ENCODE data around the gene KCNAB1.

Gene KCNAB1

DNA sequence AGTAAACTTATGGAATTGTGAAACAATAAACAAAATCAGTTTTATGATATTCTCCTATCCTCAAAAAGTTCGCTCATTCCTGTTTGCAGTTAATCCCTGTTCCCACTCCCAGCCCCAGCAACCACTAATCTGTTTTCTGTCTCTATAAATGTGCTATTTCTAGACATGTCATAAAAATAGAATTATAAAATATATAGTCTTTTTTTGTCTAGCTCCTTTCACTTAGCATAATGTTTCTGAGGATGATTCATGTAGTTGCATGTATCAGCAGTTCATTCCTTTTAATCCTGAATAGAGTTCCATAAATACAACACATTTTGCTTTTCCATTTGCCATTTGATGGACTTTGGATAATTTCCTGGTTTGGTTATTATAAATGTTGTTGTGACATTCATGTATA is 140.0 kb downstream of the KCNAB1 start:
- H4K20me1 ChIP-seq (ENCODE audit: low read depth, low read length), result no peaks in the 10 kb centered on the region
- no peaks in the 10 kb centered on the region for H3K9me3 ChIP-seq (ENCODE audit: insufficient read depth, low read length)
- no peak overlapping the region for H3K4me3 ChIP-seq (ENCODE audit: insufficient read depth, low read length, poor library complexity, severe bottlenecking)
- H3K79me2 ChIP-seq (ENCODE audit: insufficient read depth, low read length), result no peaks in the 10 kb centered on the region
- no peaks in the 10 kb centered on the region for H3K27me3 ChIP-seq (ENCODE audit: low read length)
- H3F3A ChIP-seq (ENCODE audit: insufficient read depth), result no peaks in the 10 kb centered on the region
- H3K27ac ChIP-seq (ENCODE audit: low read depth, low read length), result no peak overlapping the region
- no peak overlapping the region for H3K4me2 ChIP-seq (ENCODE audit: low read depth, low read length, poor library complexity, severe bottlenecking)
- H3K36me3 ChIP-seq (ENCODE audit: low read length), result no peaks in the 10 kb centered on the region
- no peak overlapping the region for H3K9ac ChIP-seq (ENCODE audit: low read length)
- H3K9me2 ChIP-seq (replicated peaks; ENCODE audit: insufficient read depth, low read length), result no peaks in the 10 kb centered on the region
- no peak for TF ChIP-seq EZH2phosphoT487 (conservative IDR thresholded peaks at IDR 0.05; ENCODE audit: low read length)
- TF ChIP-seq, protein P1, sequence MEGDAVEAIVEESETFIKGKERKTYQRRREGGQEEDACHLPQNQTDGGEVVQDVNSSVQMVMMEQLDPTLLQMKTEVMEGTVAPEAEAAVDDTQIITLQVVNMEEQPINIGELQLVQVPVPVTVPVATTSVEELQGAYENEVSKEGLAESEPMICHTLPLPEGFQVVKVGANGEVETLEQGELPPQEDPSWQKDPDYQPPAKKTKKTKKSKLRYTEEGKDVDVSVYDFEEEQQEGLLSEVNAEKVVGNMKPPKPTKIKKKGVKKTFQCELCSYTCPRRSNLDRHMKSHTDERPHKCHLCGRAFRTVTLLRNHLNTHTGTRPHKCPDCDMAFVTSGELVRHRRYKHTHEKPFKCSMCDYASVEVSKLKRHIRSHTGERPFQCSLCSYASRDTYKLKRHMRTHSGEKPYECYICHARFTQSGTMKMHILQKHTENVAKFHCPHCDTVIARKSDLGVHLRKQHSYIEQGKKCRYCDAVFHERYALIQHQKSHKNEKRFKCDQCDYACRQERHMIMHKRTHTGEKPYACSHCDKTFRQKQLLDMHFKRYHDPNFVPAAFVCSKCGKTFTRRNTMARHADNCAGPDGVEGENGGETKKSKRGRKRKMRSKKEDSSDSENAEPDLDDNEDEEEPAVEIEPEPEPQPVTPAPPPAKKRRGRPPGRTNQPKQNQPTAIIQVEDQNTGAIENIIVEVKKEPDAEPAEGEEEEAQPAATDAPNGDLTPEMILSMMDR (IDR thresholded peaks at IDR 0.05; ENCODE audit: insufficient read depth, low read length, poor library complexity, severe bottlenecking), result no peak
- no peak overlapping the region for H2AFZ ChIP-seq (ENCODE audit: low read depth, low read length, severe bottlenecking)

DNA sequence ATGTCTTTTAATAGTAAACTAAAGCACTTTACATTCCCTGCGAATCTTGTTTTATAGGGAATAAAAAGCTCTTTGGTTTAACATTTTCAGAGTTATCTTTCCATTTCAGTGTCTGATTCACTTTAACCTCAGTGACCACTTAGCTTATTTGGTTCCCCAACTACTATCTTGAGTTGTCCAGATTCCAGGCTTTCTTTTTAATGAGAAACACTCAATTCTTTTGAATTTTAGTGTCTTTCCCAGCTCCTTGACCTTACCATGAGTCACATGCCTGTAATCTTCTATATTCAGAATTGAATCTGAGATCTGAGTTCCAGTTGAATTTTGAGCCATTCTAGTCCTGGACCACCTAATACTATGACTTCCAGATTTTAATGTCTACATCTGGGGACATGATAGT is 144.4 kb downstream of the KCNAB1 start:
- no peaks in the 10 kb centered on the region for H4K20me1 ChIP-seq (ENCODE audit: low read depth, low read length)
- H3K9me2 ChIP-seq (replicated peaks; ENCODE audit: insufficient read depth, low read length), result no peaks in the 10 kb centered on the region
- H3K79me2 ChIP-seq (ENCODE audit: insufficient read depth, low read length), result no peaks in the 10 kb centered on the region
- H3K4me3 ChIP-seq (ENCODE audit: insufficient read depth, low read length, poor library complexity, severe bottlenecking), result no peak overlapping the region
- no peaks in the 10 kb centered on the region for H3K36me3 ChIP-seq (ENCODE audit: low read length)
- no peak overlapping the region for H3K9ac ChIP-seq (ENCODE audit: low read length)
- no peak overlapping the region for H3K27ac ChIP-seq (ENCODE audit: low read depth, low read length)
- no peak overlapping the region for H3K4me2 ChIP-seq (ENCODE audit: low read depth, low read length, poor library complexity, severe bottlenecking)
- H3K9me3 ChIP-seq (ENCODE audit: insufficient read depth, low read length), result no peaks in the 10 kb centered on the region
- H3F3A ChIP-seq (ENCODE audit: insufficient read depth), result no peaks in the 10 kb centered on the region
- no peak for TF ChIP-seq EZH2phosphoT487 (conservative IDR thresholded peaks at IDR 0.05; ENCODE audit: low read length)
- TF ChIP-seq, protein P1 (IDR thresholded peaks at IDR 0.05; ENCODE audit: insufficient read depth, low read length, poor library complexity, severe bottlenecking), result no peak
- H3K27me3 ChIP-seq (ENCODE audit: low read length), result no peaks in the 10 kb centered on the region
- H2AFZ ChIP-seq (ENCODE audit: low read depth, low read length, severe bottlenecking), result no peak overlapping the region

DNA sequence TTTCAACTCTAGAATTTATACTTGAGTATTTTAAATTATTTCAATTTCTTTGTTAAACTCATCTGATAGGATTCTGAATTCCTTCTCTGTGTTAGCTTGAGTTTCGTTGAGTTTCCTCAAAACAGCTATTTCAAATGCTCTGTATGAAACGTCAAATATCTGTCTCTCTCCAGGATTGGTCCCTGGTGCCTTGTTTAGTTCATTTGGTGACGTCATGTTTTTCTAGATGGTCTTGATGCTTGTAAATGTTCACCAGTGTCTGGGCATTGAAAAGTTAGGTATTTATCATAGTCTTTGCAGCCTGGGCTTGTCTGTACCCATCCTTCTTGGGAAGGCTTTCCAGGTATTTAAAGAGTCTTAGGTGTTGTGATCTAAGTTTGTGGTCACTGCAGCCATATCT is 151.1 kb downstream of the KCNAB1 start:
- TF ChIP-seq EZH2phosphoT487 (conservative IDR thresholded peaks at IDR 0.05; ENCODE audit: low read length), result no peak
- TF ChIP-seq, protein P1 (IDR thresholded peaks at IDR 0.05; ENCODE audit: insufficient read depth, low read length, poor library complexity, severe bottlenecking), result no peak
- H3K27ac ChIP-seq (ENCODE audit: low read depth, low read length), result no peak overlapping the region
- H3K4me2 ChIP-seq (ENCODE audit: low read depth, low read length, poor library complexity, severe bottlenecking), result no peak overlapping the region

More for the DNA sequence above, 151.1 kb downstream of the KCNAB1 start:
- Histone ChIP-seq H3K9ac (ENCODE audit: low read length) (no peak overlapping the region), H3F3A (ENCODE audit: insufficient read depth) (no peaks in the 10 kb centered on the region), H3K9me3 (ENCODE audit: insufficient read depth, low read length) (no peaks in the 10 kb centered on the region), H3K36me3 (ENCODE audit: low read length) (no peaks in the 10 kb centered on the region), H3K9me2 (replicated peaks; ENCODE audit: insufficient read depth, low read length) (no peaks in the 10 kb centered on the region), H3K79me2 (ENCODE audit: insufficient read depth, low read length) (no peaks in the 10 kb centered on the region), H3K27me3 (ENCODE audit: low read length) (no peaks in the 10 kb centered on the region), H2AFZ (ENCODE audit: low read depth, low read length, severe bottlenecking) (no peak overlapping the region), H4K20me1 (ENCODE audit: low read depth, low read length) (no peaks in the 10 kb centered on the region), H3K4me3 (ENCODE audit: insufficient read depth, low read length, poor library complexity, severe bottlenecking) (no peak overlapping the region)
